ENCODE results near the gene YTHDF1. TPM values are rescaled to one million over a fixed set of nuclear protein-coding genes. Genes with fewer than 3 reads are reported as not detected.

The YTHDF1 gene
- total and polyA plus RNA-seq, 2 donors from 2014 or later: 21.9 to 43.1 TPM

DNA sequence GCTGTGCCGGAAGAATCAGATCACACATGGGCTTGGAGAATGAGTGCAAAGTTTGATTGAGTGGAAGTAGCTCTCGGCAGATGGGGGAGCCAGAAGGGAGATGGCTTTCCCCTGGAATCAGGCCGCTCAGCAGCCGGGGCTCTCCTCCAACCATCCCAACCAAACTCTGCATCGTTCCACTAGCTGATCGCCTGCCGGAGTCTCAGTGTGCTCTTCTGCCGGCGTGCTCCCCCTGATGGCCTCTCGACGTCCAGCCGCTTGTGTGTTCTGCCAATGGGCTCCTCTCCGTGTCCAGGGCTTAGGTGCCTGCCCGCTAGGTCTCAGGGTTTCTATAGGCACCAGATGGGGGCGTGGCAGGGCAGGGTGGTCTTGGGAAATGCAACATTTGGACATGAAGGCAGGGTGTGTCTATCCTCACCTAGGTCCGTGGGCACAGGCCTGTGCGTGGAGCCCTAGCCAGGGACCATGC, 14.9 kb upstream of the YTHDF1 start:
- H3K9me3 ChIP-seq (ENCODE audit: control insufficient read depth in 2 of 3, insufficient read depth in 1 of 3, low read length in 3 of 3): no peaks in the 10 kb centered on the region
- peak; percentile 77 to 86 (median 83) for DNase-seq
- no peaks in the 10 kb centered on the region for H3K27me3 ChIP-seq (ENCODE audit: control insufficient read depth, insufficient read depth, low read length)
- no peak overlapping the region for H3K27ac ChIP-seq (ENCODE audit: low read depth in 2 of 2, low read length in 2 of 2)
- no peak overlapping the region for H3K4me3 ChIP-seq (ENCODE audit: low read length in 3 of 3)
- no peak for FAIRE-seq
- H3K36me3 ChIP-seq (ENCODE audit: control insufficient read depth in 2 of 3, insufficient read depth in 3 of 3, low read length in 3 of 3): no peaks in the 10 kb centered on the region
- intact Hi-C loops (cut with DNase I): no loop called here
- TF ChIP-seq, protein P1, sequence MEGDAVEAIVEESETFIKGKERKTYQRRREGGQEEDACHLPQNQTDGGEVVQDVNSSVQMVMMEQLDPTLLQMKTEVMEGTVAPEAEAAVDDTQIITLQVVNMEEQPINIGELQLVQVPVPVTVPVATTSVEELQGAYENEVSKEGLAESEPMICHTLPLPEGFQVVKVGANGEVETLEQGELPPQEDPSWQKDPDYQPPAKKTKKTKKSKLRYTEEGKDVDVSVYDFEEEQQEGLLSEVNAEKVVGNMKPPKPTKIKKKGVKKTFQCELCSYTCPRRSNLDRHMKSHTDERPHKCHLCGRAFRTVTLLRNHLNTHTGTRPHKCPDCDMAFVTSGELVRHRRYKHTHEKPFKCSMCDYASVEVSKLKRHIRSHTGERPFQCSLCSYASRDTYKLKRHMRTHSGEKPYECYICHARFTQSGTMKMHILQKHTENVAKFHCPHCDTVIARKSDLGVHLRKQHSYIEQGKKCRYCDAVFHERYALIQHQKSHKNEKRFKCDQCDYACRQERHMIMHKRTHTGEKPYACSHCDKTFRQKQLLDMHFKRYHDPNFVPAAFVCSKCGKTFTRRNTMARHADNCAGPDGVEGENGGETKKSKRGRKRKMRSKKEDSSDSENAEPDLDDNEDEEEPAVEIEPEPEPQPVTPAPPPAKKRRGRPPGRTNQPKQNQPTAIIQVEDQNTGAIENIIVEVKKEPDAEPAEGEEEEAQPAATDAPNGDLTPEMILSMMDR (IDR thresholded peaks at IDR 0.05; ENCODE audit: borderline replicate concordance, extremely low read depth, insufficient read depth): peak; percentile 67
- no peaks in the 10 kb centered on the region for H3K4me1 ChIP-seq (ENCODE audit: control insufficient read depth in 2 of 3, insufficient read depth in 2 of 3, low read depth in 1 of 3, low read length in 3 of 3)
- no peak overlapping the region for H3K9ac ChIP-seq (ENCODE audit: low read length in 3 of 3)

DNA sequence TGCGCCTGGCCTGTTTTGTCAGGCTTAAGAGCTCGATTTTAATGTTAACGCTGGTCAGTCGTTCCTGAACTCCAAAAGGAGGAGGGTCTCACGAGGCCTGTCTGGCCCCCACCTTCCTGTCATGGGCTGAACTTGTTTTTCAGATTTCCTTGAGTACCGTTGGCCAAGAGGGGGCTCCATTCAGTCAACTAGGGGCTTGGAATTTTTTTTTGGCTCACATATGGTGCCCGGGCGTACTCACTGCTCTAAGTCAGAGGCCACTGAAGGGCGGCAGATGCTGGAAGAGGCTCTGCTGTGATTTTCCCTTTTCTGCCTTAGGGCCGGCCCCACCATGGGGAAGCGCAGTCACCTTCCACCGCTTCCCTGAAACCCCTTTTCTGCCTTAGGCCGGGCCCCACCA, 12.9 kb upstream of the YTHDF1 start:
- H3K27ac ChIP-seq (ENCODE audit: low read depth in 2 of 2, low read length in 2 of 2): no peak overlapping the region
- no peak for DNase-seq
- no peaks in the 10 kb centered on the region for H3K9me3 ChIP-seq (ENCODE audit: control insufficient read depth in 2 of 3, insufficient read depth in 1 of 3, low read length in 3 of 3)
- H3K36me3 ChIP-seq (ENCODE audit: control insufficient read depth in 2 of 3, insufficient read depth in 3 of 3, low read length in 3 of 3): no peaks in the 10 kb centered on the region
- no peak for FAIRE-seq
- no peak overlapping the region for H3K9ac ChIP-seq (ENCODE audit: low read length in 3 of 3)
- intact Hi-C loops (cut with DNase I): no loop called here
- TF ChIP-seq, protein P1 (IDR thresholded peaks at IDR 0.05; ENCODE audit: borderline replicate concordance, extremely low read depth, insufficient read depth): no peak
- H3K4me3 ChIP-seq (ENCODE audit: low read length in 3 of 3): no peak overlapping the region
- no peaks in the 10 kb centered on the region for H3K27me3 ChIP-seq (ENCODE audit: control insufficient read depth, insufficient read depth, low read length)
- H3K4me1 ChIP-seq (ENCODE audit: control insufficient read depth in 2 of 3, insufficient read depth in 2 of 3, low read depth in 1 of 3, low read length in 3 of 3): no peaks in the 10 kb centered on the region

DNA sequence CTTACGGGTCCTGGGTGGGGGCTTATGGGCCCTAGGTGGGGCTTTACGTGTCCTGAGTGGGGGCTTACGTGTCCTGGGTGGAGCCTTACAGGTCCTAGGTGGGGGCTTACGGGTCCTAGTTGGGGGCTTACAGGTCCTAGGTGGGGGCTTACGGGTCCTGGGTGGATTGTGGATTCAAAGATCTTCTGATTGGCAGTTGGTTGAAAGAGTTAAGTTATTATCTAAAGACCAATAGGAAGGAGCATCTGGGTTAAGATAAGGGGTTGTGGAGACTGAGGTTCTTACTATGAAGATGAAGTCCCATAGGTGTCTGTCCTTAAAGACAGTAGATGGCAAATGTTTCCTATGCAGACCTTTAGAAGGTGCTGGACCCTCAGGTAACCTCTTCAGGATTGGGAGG, 11.3 kb upstream of the YTHDF1 start:
- Histone ChIP-seq H3K4me3 (ENCODE audit: low read length in 3 of 3) (no peak overlapping the region), H3K9ac (ENCODE audit: low read length in 3 of 3) (no peak overlapping the region), H3K9me3 (ENCODE audit: control insufficient read depth in 2 of 3, insufficient read depth in 1 of 3, low read length in 3 of 3) (no peaks in the 10 kb centered on the region), H3K27ac (ENCODE audit: low read depth in 2 of 2, low read length in 2 of 2) (no peak overlapping the region), H3K27me3 (ENCODE audit: control insufficient read depth, insufficient read depth, low read length) (no peaks in the 10 kb centered on the region), H3K4me1 (ENCODE audit: control insufficient read depth in 2 of 3, insufficient read depth in 2 of 3, low read depth in 1 of 3, low read length in 3 of 3) (no peaks in the 10 kb centered on the region), H3K36me3 (ENCODE audit: control insufficient read depth in 2 of 3, insufficient read depth in 3 of 3, low read length in 3 of 3) (no peaks in the 10 kb centered on the region)
- intact Hi-C loops (cut with DNase I): no loop called here
- FAIRE-seq: no peak
- TF ChIP-seq, protein P1 (IDR thresholded peaks at IDR 0.05; ENCODE audit: borderline replicate concordance, extremely low read depth, insufficient read depth): no peak
- DNase-seq: no peak
